Calu3 (cell line): ENCODE data around the gene NDUFAF7. TPM values are rescaled to one million over a fixed set of nuclear protein-coding genes. Genes with fewer than 3 reads are reported as not detected.
"Not testable (repeated sequence)": the region's sequence is repeated elsewhere in the genome, so short reads cannot be mapped to it uniquely, and the experiment has no call there.

Experiments
- BruUV-seq: library from RNA; stranded (reverse); fragments of 400-500 nt; replicated peaks from 2 replicates; lab custom pipeline; 2021; lab: Mats Ljungman, UMichigan
- CTCF ChIA-PET: fragments of 300-600 bp; sonication (Branson Sonifier 250); formaldehyde crosslinking; loops from one replicate; lab custom pipeline; 2022; ENCODE audit warnings: antibody characterized with exemption; lab: Charles Lee
- DNase-seq: peaks from one replicate; pipeline ENCODE4 v3.0.0; 2022
- H3K27ac Mint-ChIP-seq: one replicate; pipeline ENCODE4 v1.8.0; 2022; ENCODE audit warnings: mixed read lengths; ENCODE audit not compliant: unreplicated experiment
- H3K27me3 Mint-ChIP-seq: one replicate; pipeline ENCODE4 v1.8.0; 2022; ENCODE audit warnings: mixed read lengths; ENCODE audit not compliant: unreplicated experiment
- H3K36me3 Mint-ChIP-seq: one replicate; pipeline ENCODE4 v1.8.0; 2022; ENCODE audit warnings: mild to moderate bottlenecking, moderate library complexity, mixed read lengths; ENCODE audit not compliant: insufficient read depth, unreplicated experiment
- H3K4me1 Mint-ChIP-seq: one replicate; pipeline ENCODE4 v1.8.0; 2022; ENCODE audit warnings: mild to moderate bottlenecking, low read depth, mixed read lengths; ENCODE audit not compliant: unreplicated experiment
- H3K4me3 Mint-ChIP-seq: one replicate; pipeline ENCODE4 v1.8.0; 2022; ENCODE audit warnings: mild to moderate bottlenecking, low read depth, moderate library complexity, mixed read lengths; ENCODE audit not compliant: unreplicated experiment
- H3K9me3 Mint-ChIP-seq: one replicate; pipeline ENCODE4 v1.8.0; 2022; ENCODE audit warnings: low read depth, mixed read lengths; ENCODE audit not compliant: unreplicated experiment
- intact Hi-C: fragments of 100-400 bp; cut with micrococcal nuclease; formaldehyde crosslinking; loops from one replicate; pipeline ENCODE4 v1.10.0; 2022; ENCODE audit not compliant: unreplicated experiment
- total RNA-seq: library from RNA; stranded (reverse); gene quantifications from 2 replicates; pipeline ENCODE4 v1.2.3, GENCODE V29; 2022
- TF ChIP-seq, protein P1 (sequence below): fragments of 200-600 bp; IDR thresholded peaks from one replicate; pipeline ENCODE4 v1.8.0; 2022; ENCODE audit warnings: antibody characterized with exemption; ENCODE audit not compliant: unreplicated experiment

The NDUFAF7 gene
- total RNA-seq, 1 experiment from 2014 or later: 22.3 TPM

DNA sequence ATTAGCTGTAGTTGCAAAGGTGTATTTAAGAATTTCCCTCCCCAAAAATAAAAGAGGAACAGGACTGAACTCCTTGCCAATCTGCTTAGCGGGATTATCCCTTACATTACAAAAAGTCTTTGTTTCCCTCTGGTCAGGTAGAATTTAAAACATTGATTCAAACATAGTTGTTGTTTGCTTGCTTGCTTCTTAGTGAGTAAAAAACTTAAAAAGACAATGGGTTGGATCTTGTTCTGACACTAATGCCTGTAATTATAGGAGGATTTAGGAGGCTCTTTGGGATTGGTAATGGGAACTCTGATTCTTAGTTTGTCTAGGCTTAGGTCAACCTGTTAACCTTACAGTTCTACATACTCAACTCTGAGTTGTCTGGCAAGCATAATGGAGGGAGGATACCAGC lies 38.9 kb upstream of the NDUFAF7 start:
- no TSS peak for BruUV-seq
- TF ChIP-seq, protein P1, sequence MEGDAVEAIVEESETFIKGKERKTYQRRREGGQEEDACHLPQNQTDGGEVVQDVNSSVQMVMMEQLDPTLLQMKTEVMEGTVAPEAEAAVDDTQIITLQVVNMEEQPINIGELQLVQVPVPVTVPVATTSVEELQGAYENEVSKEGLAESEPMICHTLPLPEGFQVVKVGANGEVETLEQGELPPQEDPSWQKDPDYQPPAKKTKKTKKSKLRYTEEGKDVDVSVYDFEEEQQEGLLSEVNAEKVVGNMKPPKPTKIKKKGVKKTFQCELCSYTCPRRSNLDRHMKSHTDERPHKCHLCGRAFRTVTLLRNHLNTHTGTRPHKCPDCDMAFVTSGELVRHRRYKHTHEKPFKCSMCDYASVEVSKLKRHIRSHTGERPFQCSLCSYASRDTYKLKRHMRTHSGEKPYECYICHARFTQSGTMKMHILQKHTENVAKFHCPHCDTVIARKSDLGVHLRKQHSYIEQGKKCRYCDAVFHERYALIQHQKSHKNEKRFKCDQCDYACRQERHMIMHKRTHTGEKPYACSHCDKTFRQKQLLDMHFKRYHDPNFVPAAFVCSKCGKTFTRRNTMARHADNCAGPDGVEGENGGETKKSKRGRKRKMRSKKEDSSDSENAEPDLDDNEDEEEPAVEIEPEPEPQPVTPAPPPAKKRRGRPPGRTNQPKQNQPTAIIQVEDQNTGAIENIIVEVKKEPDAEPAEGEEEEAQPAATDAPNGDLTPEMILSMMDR: no peak
- H3K9me3 Mint-ChIP-seq: peaks cover 2% of the 10 kb centered on the region
- CTCF ChIA-PET: no interaction called here
- H3K36me3 Mint-ChIP-seq: peaks cover 22% of the 10 kb centered on the region
- H3K27ac Mint-ChIP-seq: no peak overlapping the region
- no peak overlapping the region for H3K4me3 Mint-ChIP-seq
- no peaks in the 10 kb centered on the region for H3K27me3 Mint-ChIP-seq
- intact Hi-C loops: no loop called here
- no peak for DNase-seq
- H3K4me1 Mint-ChIP-seq: peaks cover 19% of the 10 kb centered on the region

DNA sequence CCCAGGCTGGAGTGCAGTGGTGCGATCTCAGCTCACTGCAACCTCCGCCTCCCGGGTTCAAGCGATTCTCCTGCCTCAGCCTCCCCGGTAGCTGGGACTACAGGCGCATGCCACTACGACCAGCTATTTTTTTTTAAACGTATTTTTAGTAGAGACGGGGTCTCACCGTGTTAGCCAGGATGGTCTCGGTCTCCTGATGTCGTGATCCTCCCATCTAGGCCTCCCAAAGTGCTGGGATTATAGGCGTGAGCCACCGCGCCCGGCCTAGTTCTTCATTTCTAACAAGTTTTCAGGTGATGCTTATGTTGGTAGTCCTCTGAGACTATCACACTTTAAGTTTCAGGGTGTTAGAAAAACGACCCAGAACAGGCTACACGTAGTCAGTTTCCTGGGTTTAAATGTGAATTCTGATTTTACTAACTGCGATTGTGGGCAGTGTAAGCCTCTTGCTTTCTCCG lies 35.6 kb upstream of the NDUFAF7 start:
- BruUV-seq, H3K4me1 Mint-ChIP-seq, DNase-seq, H3K9me3 Mint-ChIP-seq, CTCF ChIA-PET, H3K27me3 Mint-ChIP-seq, intact Hi-C loops: not testable (repeated sequence)
- Mint-ChIP-seq H3K4me3 (peak overlapping the region; percentile 96), H3K27ac (peak overlapping the region; percentile 96), H3K36me3 (peaks cover 35% of the 10 kb centered on the region)

DNA sequence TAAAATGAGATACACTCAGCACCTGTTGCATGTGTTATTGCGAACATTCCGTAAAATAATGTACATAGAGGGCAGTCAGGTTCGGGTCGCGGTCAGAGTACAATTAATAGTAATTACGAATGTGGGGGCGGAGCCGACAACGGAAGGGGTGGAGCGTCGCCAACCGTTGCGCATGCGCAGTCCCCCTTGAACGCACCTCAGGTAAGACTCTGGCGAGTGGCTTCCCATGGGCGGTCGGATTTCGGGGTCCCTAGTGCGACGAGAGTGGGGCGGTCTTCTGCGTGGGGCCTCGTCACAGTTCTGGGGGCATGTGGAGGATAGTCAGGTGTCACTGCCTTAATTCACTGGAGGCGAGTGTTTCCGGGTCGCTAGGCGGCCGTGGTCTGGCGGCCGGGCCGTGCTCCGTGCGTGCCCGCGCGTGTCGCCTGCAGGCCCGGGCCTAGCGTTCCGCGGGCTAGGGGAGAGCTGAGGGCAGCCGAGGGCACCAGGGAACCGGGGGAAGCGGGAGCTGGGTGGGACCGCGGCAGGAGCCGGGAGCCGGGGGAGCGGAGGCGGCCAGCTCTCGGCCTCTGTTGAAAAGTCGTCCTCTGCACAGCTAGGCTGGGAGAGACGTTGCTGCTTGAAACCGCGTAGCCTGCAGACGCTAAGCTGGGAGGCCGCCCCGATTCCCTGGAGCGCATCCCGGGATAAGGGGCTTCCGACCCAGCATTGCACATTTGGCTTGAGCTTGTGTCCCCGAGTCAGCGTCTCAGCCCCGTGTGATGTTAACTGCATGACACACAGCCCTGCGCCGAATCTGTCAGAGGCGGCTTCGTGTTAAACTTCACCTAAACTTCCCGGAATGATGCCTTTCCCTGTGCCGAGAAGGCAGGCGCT lies 34.9 kb upstream of the NDUFAF7 start, which contains the start of gene CEBPZOS:
CEBPZOS (plus strand) TSS at position 177 of the 876 bp plus-strand sequence. CDS start 3,209 bp downstream, outside the sequence.
- TF ChIP-seq, protein P1: no peak
- Mint-ChIP-seq H3K36me3 (peaks cover 35% of the 10 kb centered on the region), H3K4me1 (no peaks in the 10 kb centered on the region), H3K9me3 (peaks cover 2% of the 10 kb centered on the region), H3K27ac (peak within 1 kb of the TSS; percentile 96), H3K27me3 (no peaks in the 10 kb centered on the region), H3K4me3 (peak within 1 kb of the TSS; percentile 96)
- CTCF ChIA-PET: no interaction called here
- peak; percentile 87 for DNase-seq
- no TSS peak for BruUV-seq
- intact Hi-C loops: no loop called here

DNA sequence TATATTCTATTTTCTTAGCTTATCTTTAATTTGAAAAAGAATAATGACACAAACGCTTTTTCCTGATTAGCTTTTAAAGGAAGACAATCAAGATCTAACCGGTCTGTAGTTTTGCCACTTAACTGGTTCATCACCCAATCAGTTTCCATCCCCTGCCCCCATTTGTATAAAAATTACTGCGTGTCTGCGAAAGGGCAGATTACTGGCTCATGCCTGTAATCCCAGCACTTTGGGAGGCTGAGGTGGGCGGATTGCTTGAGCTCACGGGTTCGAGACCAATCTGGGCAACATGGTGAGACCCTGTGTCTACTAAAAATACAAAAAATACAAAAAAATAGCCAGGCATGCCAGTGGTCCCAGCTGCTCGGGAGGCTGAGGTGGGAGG lies 32.8 kb upstream of the NDUFAF7 start:
- H3K4me3 Mint-ChIP-seq: no peak overlapping the region
- intact Hi-C loops: no loop called here
- CTCF ChIA-PET: no interaction called here
- no TSS peak for BruUV-seq
- no peaks in the 10 kb centered on the region for H3K4me1 Mint-ChIP-seq
- TF ChIP-seq, protein P1: no peak
- H3K9me3 Mint-ChIP-seq: peaks cover 4% of the 10 kb centered on the region
- H3K36me3 Mint-ChIP-seq: peaks cover 46% of the 10 kb centered on the region
- H3K27ac Mint-ChIP-seq: no peak overlapping the region
- H3K27me3 Mint-ChIP-seq: no peaks in the 10 kb centered on the region
- DNase-seq: no peak

DNA sequence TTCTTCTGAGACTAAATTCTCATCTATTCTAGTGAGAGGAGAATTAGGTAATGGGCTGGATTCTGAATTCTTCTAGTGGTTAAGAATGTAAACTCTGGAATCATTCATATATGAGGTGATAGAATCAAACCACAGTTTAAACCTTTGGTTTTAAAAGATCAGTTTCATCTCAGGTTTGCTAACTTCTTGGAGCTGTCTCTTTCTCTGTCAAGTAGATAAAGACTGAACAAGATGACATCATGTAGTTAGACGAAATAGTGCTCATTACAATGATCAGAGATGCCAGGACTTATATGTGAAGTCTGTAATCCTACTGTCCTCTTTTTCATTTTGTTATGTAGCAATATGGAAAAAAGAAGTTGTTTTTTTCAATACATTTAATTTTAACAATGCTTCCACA lies 30.2 kb upstream of the NDUFAF7 start:
- H3K4me3 Mint-ChIP-seq: no peak overlapping the region
- H3K27me3 Mint-ChIP-seq: no peaks in the 10 kb centered on the region
- peaks cover 69% of the 10 kb centered on the region for H3K36me3 Mint-ChIP-seq

More for the DNA sequence above, 30.2 kb upstream of the NDUFAF7 start:
- no peak for DNase-seq
- no TSS peak for BruUV-seq
- intact Hi-C loops: no loop called here
- Mint-ChIP-seq H3K27ac (no peak overlapping the region), H3K4me1 (no peaks in the 10 kb centered on the region), H3K9me3 (peaks cover 5% of the 10 kb centered on the region)
- TF ChIP-seq, protein P1: no peak
- CTCF ChIA-PET: no interaction called here
